Measurements from ENCODE around the gene AADAC.
A peak's percentile ranks its signal among the peaks of the same experiment; 100 is the strongest.

The AADAC gene

DNA sequence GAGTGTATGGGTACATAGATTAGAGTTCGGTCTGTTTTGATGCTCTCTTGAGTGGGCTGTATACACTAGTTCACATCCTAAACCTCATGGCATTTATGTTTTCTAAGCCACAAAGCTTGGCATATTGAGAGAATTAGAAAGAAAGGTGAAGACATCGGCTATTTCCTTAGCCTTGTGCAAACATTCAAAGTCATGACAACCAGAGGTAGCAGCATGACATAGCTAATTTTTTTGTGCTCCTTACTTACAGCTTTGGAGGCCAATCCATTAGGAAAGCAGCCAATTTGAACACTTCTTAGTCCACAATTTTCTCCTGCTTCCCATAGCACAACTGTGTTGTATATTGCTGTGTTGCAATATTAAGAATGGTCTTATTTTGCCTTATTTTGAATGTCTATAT is 21.5 kb upstream of the AADAC start:
- TF ChIP-seq, protein P1, sequence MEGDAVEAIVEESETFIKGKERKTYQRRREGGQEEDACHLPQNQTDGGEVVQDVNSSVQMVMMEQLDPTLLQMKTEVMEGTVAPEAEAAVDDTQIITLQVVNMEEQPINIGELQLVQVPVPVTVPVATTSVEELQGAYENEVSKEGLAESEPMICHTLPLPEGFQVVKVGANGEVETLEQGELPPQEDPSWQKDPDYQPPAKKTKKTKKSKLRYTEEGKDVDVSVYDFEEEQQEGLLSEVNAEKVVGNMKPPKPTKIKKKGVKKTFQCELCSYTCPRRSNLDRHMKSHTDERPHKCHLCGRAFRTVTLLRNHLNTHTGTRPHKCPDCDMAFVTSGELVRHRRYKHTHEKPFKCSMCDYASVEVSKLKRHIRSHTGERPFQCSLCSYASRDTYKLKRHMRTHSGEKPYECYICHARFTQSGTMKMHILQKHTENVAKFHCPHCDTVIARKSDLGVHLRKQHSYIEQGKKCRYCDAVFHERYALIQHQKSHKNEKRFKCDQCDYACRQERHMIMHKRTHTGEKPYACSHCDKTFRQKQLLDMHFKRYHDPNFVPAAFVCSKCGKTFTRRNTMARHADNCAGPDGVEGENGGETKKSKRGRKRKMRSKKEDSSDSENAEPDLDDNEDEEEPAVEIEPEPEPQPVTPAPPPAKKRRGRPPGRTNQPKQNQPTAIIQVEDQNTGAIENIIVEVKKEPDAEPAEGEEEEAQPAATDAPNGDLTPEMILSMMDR (IDR thresholded peaks at IDR 0.05; ENCODE audit: low read depth, low read length, missing control alignments): no peak
- Histone ChIP-seq H3K27ac (peak overlapping the region; percentile 54), H3K27me3 (replicated peaks) (no peaks in the 10 kb centered on the region), H3K36me3 (replicated peaks) (no peaks in the 10 kb centered on the region), H3K4me3 (ENCODE audit: low read depth, low read length) (no peak overlapping the region)
- no peak for DNase-seq
- in situ Hi-C loops (cut with HindIII; ENCODE audit: low pct_ligation_motif_present, low sequenced_read_pairs): no loop called here

DNA sequence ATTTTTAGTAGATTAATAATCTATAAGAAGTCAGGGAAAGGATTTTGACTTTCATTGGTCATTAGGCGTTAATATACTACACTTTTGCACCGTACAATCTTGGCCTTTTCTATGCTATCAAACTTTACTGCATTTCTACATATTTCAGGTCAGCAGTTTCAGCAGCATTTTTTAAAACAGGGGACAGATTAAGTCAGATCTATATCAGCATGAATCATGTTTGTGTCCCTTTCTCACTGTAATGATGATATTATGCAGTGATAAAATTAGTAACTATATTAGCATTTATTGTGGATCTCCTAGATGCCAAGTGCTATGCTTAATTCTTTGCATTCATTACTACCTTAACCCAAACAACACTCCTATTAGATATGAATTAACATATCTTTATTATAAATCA is 20.3 kb upstream of the AADAC start:
- Histone ChIP-seq H3K4me3 (ENCODE audit: low read depth, low read length) (no peak overlapping the region), H3K36me3 (replicated peaks) (no peaks in the 10 kb centered on the region), H3K27me3 (replicated peaks) (no peaks in the 10 kb centered on the region), H3K27ac (peak overlapping the region; percentile 54)
- no peak for DNase-seq
- in situ Hi-C loops (cut with HindIII; ENCODE audit: low pct_ligation_motif_present, low sequenced_read_pairs): no loop called here
- TF ChIP-seq, protein P1 (IDR thresholded peaks at IDR 0.05; ENCODE audit: low read depth, low read length, missing control alignments): no peak

DNA sequence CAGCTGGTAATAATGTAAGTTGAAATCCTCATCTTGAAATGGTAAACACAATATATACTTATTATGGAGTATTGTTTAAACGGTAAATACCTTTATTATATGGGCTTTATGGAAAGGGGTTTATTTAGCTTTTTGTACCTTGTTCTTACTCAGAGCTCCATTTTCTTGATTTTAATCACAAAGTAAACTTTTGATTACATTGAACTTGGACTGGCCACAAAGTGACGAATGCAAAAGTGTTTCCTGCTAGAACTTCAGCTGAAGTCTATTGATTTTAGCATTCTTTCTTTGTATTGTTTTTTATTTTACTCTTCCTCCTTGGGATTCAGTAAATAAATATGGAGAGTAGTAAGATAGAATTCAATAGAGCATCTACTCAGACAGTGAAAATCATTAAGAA is 19.8 kb upstream of the AADAC start:
- peak overlapping the region; percentile 54 for H3K27ac ChIP-seq
- DNase-seq: no peak
- H3K4me3 ChIP-seq (ENCODE audit: low read depth, low read length): no peak overlapping the region
- in situ Hi-C loops (cut with HindIII; ENCODE audit: low pct_ligation_motif_present, low sequenced_read_pairs): no loop called here
- TF ChIP-seq, protein P1 (IDR thresholded peaks at IDR 0.05; ENCODE audit: low read depth, low read length, missing control alignments): no peak
- H3K36me3 ChIP-seq (replicated peaks): no peaks in the 10 kb centered on the region
- no peaks in the 10 kb centered on the region for H3K27me3 ChIP-seq (replicated peaks)

- H3K4me3 ChIP-seq (ENCODE audit: low read depth, low read length): no peak overlapping the region
- in situ Hi-C loops (cut with HindIII; ENCODE audit: low pct_ligation_motif_present, low sequenced_read_pairs): no loop called here
- TF ChIP-seq, protein P1 (IDR thresholded peaks at IDR 0.05; ENCODE audit: low read depth, low read length, missing control alignments): no peak
- no peak overlapping the region for H3K27ac ChIP-seq
- DNase-seq: peak; percentile 40
- H3K36me3 ChIP-seq (replicated peaks): no peaks in the 10 kb centered on the region
- no peaks in the 10 kb centered on the region for H3K27me3 ChIP-seq (replicated peaks)
These were observed 18.6 kb upstream of the AADAC start for GRCh38 chr3:151795276-151795675.

DNA sequence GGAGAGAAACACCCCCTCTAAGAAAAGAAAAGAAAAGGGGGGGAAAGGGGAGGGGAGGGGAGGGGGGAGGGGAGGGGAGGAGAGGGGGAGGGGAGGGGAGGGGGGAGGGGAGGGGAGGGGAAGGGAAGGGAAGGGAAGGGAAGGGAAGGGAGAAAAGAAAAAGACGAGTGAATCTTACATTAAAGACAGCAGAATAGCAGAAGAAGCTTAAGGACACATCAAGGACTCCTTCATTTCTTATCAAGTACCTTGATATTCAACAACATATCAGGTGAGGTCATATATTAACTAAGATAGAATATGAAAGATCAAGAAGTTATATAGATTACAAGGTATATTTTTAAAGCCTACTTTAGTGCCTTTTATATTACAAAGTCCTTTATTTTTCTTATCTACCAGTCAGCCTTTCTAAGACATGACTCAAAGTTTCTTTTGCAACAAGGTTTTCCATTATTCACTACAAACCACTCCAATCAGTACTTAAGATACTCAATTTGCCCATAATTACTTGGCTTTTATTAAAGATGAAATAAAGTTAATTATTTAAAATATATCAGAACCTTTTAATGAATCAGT is 17.7 kb upstream of the AADAC start:
- H3K27ac ChIP-seq: no peak overlapping the region
- no peak overlapping the region for H3K4me3 ChIP-seq (ENCODE audit: low read depth, low read length)
- no peak for DNase-seq
- no peaks in the 10 kb centered on the region for H3K27me3 ChIP-seq (replicated peaks)
- H3K36me3 ChIP-seq (replicated peaks): no peaks in the 10 kb centered on the region
- in situ Hi-C loops (cut with HindIII; ENCODE audit: low pct_ligation_motif_present, low sequenced_read_pairs): no loop called here
- TF ChIP-seq, protein P1 (IDR thresholded peaks at IDR 0.05; ENCODE audit: low read depth, low read length, missing control alignments): no peak

DNA sequence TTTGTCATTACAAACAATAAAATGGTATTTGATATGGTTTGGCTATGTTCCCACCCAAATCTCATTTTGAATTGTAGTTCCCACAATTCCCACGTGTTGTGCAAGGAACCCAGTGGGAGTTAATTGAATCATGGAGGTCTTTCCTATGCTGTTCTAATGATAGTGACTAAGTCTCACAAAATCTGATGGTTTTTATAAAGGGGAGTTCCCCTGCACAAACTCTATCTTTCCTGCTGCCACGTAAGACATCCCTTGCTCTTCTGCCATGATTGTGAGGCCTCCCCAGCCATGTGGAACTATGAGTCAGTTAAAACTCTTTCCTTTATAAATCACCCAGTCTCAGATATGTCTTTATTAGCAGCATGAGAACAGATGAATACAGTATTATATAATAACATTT is 15.4 kb upstream of the AADAC start:
- in situ Hi-C loops (cut with HindIII; ENCODE audit: low pct_ligation_motif_present, low sequenced_read_pairs): no loop called here
- no peak overlapping the region for H3K4me3 ChIP-seq (ENCODE audit: low read depth, low read length)
- peaks cover 2% of the 10 kb centered on the region for H3K36me3 ChIP-seq (replicated peaks)
- H3K27me3 ChIP-seq (replicated peaks): no peaks in the 10 kb centered on the region
- DNase-seq: peak; percentile 69
- peak overlapping the region; percentile 43 for H3K27ac ChIP-seq
- TF ChIP-seq, protein P1 (IDR thresholded peaks at IDR 0.05; ENCODE audit: low read depth, low read length, missing control alignments): no peak

Measured in brain microvascular endothelial cell (primary cell).